MM.1S (cell line): ENCODE results near the gene SPINK14.

Experiments used
- DNase-seq: peaks from one replicate; pipeline ENCODE4 v3.0.0-alpha.2; 2015
- H2AFZ ChIP-seq: fragments of 300-600 bp; sonication (generic); 2 replicates; pipeline ENCODE4 v1.6.0; 2016; ENCODE audit warnings: antibody characterized with exemption, low read length
- H3F3A ChIP-seq: fragments of 300-600 bp; sonication (generic); 2 replicates; pipeline ENCODE4 v1.6.1; 2016; ENCODE audit warnings: mild to moderate bottlenecking, antibody characterized with exemption, low read length, moderate library complexity, mixed read lengths; ENCODE audit not compliant: insufficient read depth
- H3K27ac ChIP-seq: fragments of 300-600 bp; sonication (generic); 2 replicates; pipeline ENCODE4 v1.5.1; 2016; ENCODE audit warnings: mild to moderate bottlenecking, low read length
- H3K27me3 ChIP-seq: fragments of 300-600 bp; sonication (generic); replicated peaks from 2 replicates; pipeline ENCODE4 v1.6.0; 2016; ENCODE audit warnings: low read length; ENCODE audit not compliant: insufficient read depth
- H3K36me3 ChIP-seq: fragments of 300-600 bp; sonication (generic); replicated peaks from 2 replicates; pipeline ENCODE4 v1.6.1; 2016; ENCODE audit warnings: mild to moderate bottlenecking, low read length, mixed read lengths; ENCODE audit not compliant: insufficient read depth
- H3K4me1 ChIP-seq: fragments of 300-600 bp; sonication (generic); 2 replicates; pipeline ENCODE4 v1.6.1; 2016; ENCODE audit warnings: low read length, mixed read lengths
- H3K4me2 ChIP-seq: fragments of 300-600 bp; sonication (generic); 2 replicates; pipeline ENCODE4 v1.6.0; 2016; ENCODE audit warnings: low read depth, low read length
- H3K4me3 ChIP-seq: fragments of 300-600 bp; sonication (generic); 2 replicates; pipeline ENCODE4 v1.5.1; 2016; ENCODE audit warnings: low read length, mixed read lengths
- H3K79me2 ChIP-seq: fragments of 300-600 bp; sonication (generic); 2 replicates; pipeline ENCODE4 v1.6.1; 2016; ENCODE audit warnings: mixed run types, low read length, mixed read lengths
- H3K9ac ChIP-seq: fragments of 300-600 bp; sonication (generic); 2 replicates; pipeline ENCODE4 v1.6.1; 2016; ENCODE audit warnings: low read length, mixed read lengths
- H3K9me2 ChIP-seq: fragments of 300-600 bp; sonication (generic); replicated peaks from 2 replicates; pipeline ENCODE4 v1.6.1; 2016; ENCODE audit warnings: mild to moderate bottlenecking, low read length, mixed read lengths; ENCODE audit not compliant: insufficient read depth
- H3K9me3 ChIP-seq: fragments of 300-600 bp; sonication (generic); replicated peaks from 2 replicates; pipeline ENCODE4 v1.6.1; 2016; ENCODE audit warnings: mild to moderate bottlenecking, low read length, mixed read lengths; ENCODE audit not compliant: insufficient read depth
- H4K20me1 ChIP-seq: fragments of 300-600 bp; sonication (generic); 2 replicates; pipeline ENCODE4 v1.6.1; 2016; ENCODE audit warnings: mild to moderate bottlenecking, low read length, moderate library complexity, mixed read lengths; ENCODE audit not compliant: insufficient read depth
- CTCF ChIP-seq: fragments of 300-600 bp; sonication (generic); IDR thresholded peaks from 2 replicates; pipeline ENCODE4 v1.5.1; 2016; ENCODE audit warnings: antibody characterized with exemption, low read length, mixed read lengths
- EZH2 ChIP-seq: fragments of 300-600 bp; sonication (generic); optimal IDR thresholded peaks from 2 replicates; pipeline ENCODE3; 2017; ENCODE audit warnings: low read depth, mild to moderate bottlenecking, antibody characterized with exemption, low read length, mixed read lengths
- EZH2phosphoT487 ChIP-seq: fragments of 300-600 bp; sonication (generic); IDR thresholded peaks from 2 replicates; pipeline ENCODE4 v1.6.1; 2018; ENCODE audit warnings: antibody characterized with exemption, low read length

SPINK14 gene

GRCh38 chr5:148145916-148146315, 22.4 kb upstream of the SPINK14 start:
- Histone ChIP-seq H4K20me1 (no peaks in the 10 kb centered on the region), H3K79me2 (no peaks in the 10 kb centered on the region), H3K27ac (no peak overlapping the region), H2AFZ (no peak overlapping the region), H3K9ac (no peak overlapping the region), H3F3A (no peaks in the 10 kb centered on the region), H3K27me3 (no peaks in the 10 kb centered on the region), H3K9me3 (no peaks in the 10 kb centered on the region), H3K4me1 (no peaks in the 10 kb centered on the region), H3K36me3 (no peaks in the 10 kb centered on the region), H3K4me3 (no peak overlapping the region), H3K4me2 (no peak overlapping the region), H3K9me2 (no peaks in the 10 kb centered on the region)
- DNase-seq, result no peak
- TF ChIP-seq EZH2phosphoT487 (no peak), CTCF (no peak), EZH2 (no peak)

GRCh38 chr5:148146487-148146886, 21.9 kb upstream of the SPINK14 start:
- Histone ChIP-seq H3K4me3 (no peak overlapping the region), H3K9me3 (no peaks in the 10 kb centered on the region), H3F3A (no peaks in the 10 kb centered on the region), H3K36me3 (no peaks in the 10 kb centered on the region), H2AFZ (no peak overlapping the region), H3K79me2 (no peaks in the 10 kb centered on the region), H4K20me1 (no peaks in the 10 kb centered on the region), H3K4me2 (no peak overlapping the region), H3K9me2 (no peaks in the 10 kb centered on the region), H3K4me1 (no peaks in the 10 kb centered on the region), H3K27me3 (no peaks in the 10 kb centered on the region), H3K27ac (no peak overlapping the region), H3K9ac (no peak overlapping the region)
- TF ChIP-seq CTCF, result no peak
- TF ChIP-seq EZH2phosphoT487, result no peak
- no peak for TF ChIP-seq EZH2
- DNase-seq, result no peak

GRCh38 chr5:148147415-148147814, 20.9 kb upstream of the SPINK14 start:
- Histone ChIP-seq H3K4me1 (no peaks in the 10 kb centered on the region), H3K9ac (no peak overlapping the region), H2AFZ (no peak overlapping the region)

More at GRCh38 chr5:148147415-148147814, 20.9 kb upstream of the SPINK14 start:
- no peak for TF ChIP-seq EZH2
- no peak for TF ChIP-seq CTCF
- TF ChIP-seq EZH2phosphoT487, result no peak
- Histone ChIP-seq H3K79me2 (no peaks in the 10 kb centered on the region), H3K9me3 (no peaks in the 10 kb centered on the region), H3K4me3 (no peak overlapping the region), H3K4me2 (no peak overlapping the region), H3F3A (no peaks in the 10 kb centered on the region), H3K27ac (no peak overlapping the region), H3K27me3 (no peaks in the 10 kb centered on the region), H4K20me1 (no peaks in the 10 kb centered on the region), H3K36me3 (no peaks in the 10 kb centered on the region), H3K9me2 (no peaks in the 10 kb centered on the region)
- DNase-seq, result no peak
